ENCODE measurements around the gene TUBA4A.

Gene TUBA4A

GRCh38 chr2:219209236-219210195, 44.2 kb downstream of the TUBA4A start:
- H3K4me3 ChIP-seq (ENCODE audit: low read depth, low read length), result no peak overlapping the region
- no peak for TF ChIP-seq CTCF (IDR thresholded peaks at IDR 0.05; ENCODE audit: low read depth, low read length)

- H3K4me3 ChIP-seq (ENCODE audit: low read depth, low read length), result peak overlapping the region; percentile 73
- TF ChIP-seq CTCF (IDR thresholded peaks at IDR 0.05; ENCODE audit: low read depth, low read length), result no peak
Observed at GRCh38 chr2:219207884-219208740, 45.6 kb downstream of the TUBA4A start.

- no peak for TF ChIP-seq CTCF (IDR thresholded peaks at IDR 0.05; ENCODE audit: low read depth, low read length)
- H3K4me3 ChIP-seq (ENCODE audit: low read depth, low read length), result peak overlapping the region; percentile 73
Observed at GRCh38 chr2:219207134-219207883, 46.4 kb downstream of the TUBA4A start.

GRCh38 chr2:219206328-219207133, 47.2 kb downstream of the TUBA4A start, which contains the start of gene ZFAND2B:
Gene ZFAND2B (plus strand): TSS chr2:219206782. CDS start chr2:219206988, 206 bp downstream.
- peak within 1 kb of the TSS; percentile 73 for H3K4me3 ChIP-seq (ENCODE audit: low read depth, low read length)
- no peak for TF ChIP-seq CTCF (IDR thresholded peaks at IDR 0.05; ENCODE audit: low read depth, low read length)

- no peak for TF ChIP-seq CTCF (IDR thresholded peaks at IDR 0.05; ENCODE audit: low read depth, low read length)
- peak overlapping the region; percentile 73 for H3K4me3 ChIP-seq (ENCODE audit: low read depth, low read length)
Observed at GRCh38 chr2:219205981-219206327, 47.8 kb downstream of the TUBA4A start.

- H3K4me3 ChIP-seq (ENCODE audit: low read depth, low read length), result no peak overlapping the region
- TF ChIP-seq CTCF (IDR thresholded peaks at IDR 0.05; ENCODE audit: low read depth, low read length), result no peak
Observed at GRCh38 chr2:219205165-219205538, 48.6 kb downstream of the TUBA4A start.
